H1 (cell line): ENCODE data around the gene CMYA5.

Source experiments
- ATF3 ChIP-seq: IDR thresholded peaks from 2 replicates; pipeline ENCODE4 v1.6.1; 2011; ENCODE audit warnings: low read depth, mild to moderate bottlenecking, low read length; ENCODE audit not compliant: insufficient read depth
- BCL11A ChIP-seq, 2 experiments: IDR thresholded peaks; one replicate each; pipeline ENCODE4 v1.6.1; 2011; ENCODE audit warnings: low read depth in 2 of 2, low read length in 2 of 2, mild to moderate bottlenecking in 2 of 2
- EZH2 ChIP-seq: fragments of 200-600 bp; sonication (generic); IDR thresholded peaks from 2 replicates; pipeline ENCODE4 v1.7.1; 2012; ENCODE audit warnings: low read depth, mild to moderate bottlenecking, moderate library complexity, low read length, inconsistent platforms; ENCODE audit not compliant: severe bottlenecking
- MAX ChIP-seq: IDR thresholded peaks from 2 replicates; pipeline ENCODE4 v1.6.1; 2012; ENCODE audit warnings: inconsistent platforms
- POLR2A ChIP-seq, 2 experiments: IDR thresholded peaks; 1 replicate in 1 of 2; 2 replicates in 1 of 2; pipeline ENCODE4 v1.6.1; 2011; ENCODE audit warnings: low read depth in 2 of 2, low read length in 2 of 2, mild to moderate bottlenecking in 2 of 2; ENCODE audit errors: control extremely low read depth in 1 of 2
- SP1 ChIP-seq: IDR thresholded peaks from 2 replicates; pipeline ENCODE4 v1.6.1; 2011; ENCODE audit warnings: low read depth, low read length
- TBP ChIP-seq: IDR thresholded peaks from 2 replicates; pipeline ENCODE4 v1.6.1; 2011; ENCODE audit warnings: low read depth, low read length, improper control_type of control experiment
- USF2 ChIP-seq: IDR thresholded peaks from 2 replicates; pipeline ENCODE4 v1.6.1; 2011; ENCODE audit warnings: low read length, improper control_type of control experiment
- TF ChIP-seq, protein P1 (sequence below), 3 experiments: IDR thresholded peaks; 1 replicate in 2 of 3; 2 replicates in 1 of 3; pipeline versions ENCODE4 v1.5.1 to v1.6.1; 2011; ENCODE audit warnings: low read length in 3 of 3, mild to moderate bottlenecking in 3 of 3, inconsistent platforms in 2 of 3, low read depth in 1 of 3, moderate library complexity in 1 of 3; ENCODE audit not compliant: insufficient read depth in 1 of 3; ENCODE audit errors: control extremely low read depth in 1 of 3

GRCh38 chr5:79825802-79826201 lies 136.2 kb downstream of the CMYA5 start:
- TF ChIP-seq BCL11A (IDR thresholded peaks at IDR 0.05; ENCODE audit: low read depth in 2 of 2, low read length in 2 of 2): no peak
- TF ChIP-seq SP1: no peak
- no peak for TF ChIP-seq MAX
- TF ChIP-seq EZH2: no peak
- TF ChIP-seq, protein P1, sequence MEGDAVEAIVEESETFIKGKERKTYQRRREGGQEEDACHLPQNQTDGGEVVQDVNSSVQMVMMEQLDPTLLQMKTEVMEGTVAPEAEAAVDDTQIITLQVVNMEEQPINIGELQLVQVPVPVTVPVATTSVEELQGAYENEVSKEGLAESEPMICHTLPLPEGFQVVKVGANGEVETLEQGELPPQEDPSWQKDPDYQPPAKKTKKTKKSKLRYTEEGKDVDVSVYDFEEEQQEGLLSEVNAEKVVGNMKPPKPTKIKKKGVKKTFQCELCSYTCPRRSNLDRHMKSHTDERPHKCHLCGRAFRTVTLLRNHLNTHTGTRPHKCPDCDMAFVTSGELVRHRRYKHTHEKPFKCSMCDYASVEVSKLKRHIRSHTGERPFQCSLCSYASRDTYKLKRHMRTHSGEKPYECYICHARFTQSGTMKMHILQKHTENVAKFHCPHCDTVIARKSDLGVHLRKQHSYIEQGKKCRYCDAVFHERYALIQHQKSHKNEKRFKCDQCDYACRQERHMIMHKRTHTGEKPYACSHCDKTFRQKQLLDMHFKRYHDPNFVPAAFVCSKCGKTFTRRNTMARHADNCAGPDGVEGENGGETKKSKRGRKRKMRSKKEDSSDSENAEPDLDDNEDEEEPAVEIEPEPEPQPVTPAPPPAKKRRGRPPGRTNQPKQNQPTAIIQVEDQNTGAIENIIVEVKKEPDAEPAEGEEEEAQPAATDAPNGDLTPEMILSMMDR (IDR thresholded peaks at IDR 0.05; ENCODE audit: control extremely low read depth in 1 of 3, insufficient read depth in 1 of 3, low read depth in 1 of 3, low read length in 3 of 3): no peak
- TF ChIP-seq POLR2A (IDR thresholded peaks at IDR 0.05; ENCODE audit: control extremely low read depth in 1 of 2, low read depth in 2 of 2, low read length in 2 of 2): no peak
- no peak for TF ChIP-seq USF2
- no peak for TF ChIP-seq ATF3
- no peak for TF ChIP-seq TBP
